Measurements from ENCODE around the gene QSOX2.

The QSOX2 gene, protein sequence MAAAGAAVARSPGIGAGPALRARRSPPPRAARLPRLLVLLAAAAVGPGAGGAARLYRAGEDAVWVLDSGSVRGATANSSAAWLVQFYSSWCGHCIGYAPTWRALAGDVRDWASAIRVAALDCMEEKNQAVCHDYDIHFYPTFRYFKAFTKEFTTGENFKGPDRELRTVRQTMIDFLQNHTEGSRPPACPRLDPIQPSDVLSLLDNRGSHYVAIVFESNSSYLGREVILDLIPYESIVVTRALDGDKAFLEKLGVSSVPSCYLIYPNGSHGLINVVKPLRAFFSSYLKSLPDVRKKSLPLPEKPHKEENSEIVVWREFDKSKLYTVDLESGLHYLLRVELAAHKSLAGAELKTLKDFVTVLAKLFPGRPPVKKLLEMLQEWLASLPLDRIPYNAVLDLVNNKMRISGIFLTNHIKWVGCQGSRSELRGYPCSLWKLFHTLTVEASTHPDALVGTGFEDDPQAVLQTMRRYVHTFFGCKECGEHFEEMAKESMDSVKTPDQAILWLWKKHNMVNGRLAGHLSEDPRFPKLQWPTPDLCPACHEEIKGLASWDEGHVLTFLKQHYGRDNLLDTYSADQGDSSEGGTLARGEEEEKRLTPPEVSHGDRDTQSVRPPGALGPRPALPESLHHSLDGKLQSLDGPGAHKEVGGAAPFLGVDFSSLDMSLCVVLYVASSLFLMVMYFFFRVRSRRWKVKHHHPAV
- total RNA-seq = 5.2 to 21.4 (median 8.3) reads per million in 17 experiments

DNA sequence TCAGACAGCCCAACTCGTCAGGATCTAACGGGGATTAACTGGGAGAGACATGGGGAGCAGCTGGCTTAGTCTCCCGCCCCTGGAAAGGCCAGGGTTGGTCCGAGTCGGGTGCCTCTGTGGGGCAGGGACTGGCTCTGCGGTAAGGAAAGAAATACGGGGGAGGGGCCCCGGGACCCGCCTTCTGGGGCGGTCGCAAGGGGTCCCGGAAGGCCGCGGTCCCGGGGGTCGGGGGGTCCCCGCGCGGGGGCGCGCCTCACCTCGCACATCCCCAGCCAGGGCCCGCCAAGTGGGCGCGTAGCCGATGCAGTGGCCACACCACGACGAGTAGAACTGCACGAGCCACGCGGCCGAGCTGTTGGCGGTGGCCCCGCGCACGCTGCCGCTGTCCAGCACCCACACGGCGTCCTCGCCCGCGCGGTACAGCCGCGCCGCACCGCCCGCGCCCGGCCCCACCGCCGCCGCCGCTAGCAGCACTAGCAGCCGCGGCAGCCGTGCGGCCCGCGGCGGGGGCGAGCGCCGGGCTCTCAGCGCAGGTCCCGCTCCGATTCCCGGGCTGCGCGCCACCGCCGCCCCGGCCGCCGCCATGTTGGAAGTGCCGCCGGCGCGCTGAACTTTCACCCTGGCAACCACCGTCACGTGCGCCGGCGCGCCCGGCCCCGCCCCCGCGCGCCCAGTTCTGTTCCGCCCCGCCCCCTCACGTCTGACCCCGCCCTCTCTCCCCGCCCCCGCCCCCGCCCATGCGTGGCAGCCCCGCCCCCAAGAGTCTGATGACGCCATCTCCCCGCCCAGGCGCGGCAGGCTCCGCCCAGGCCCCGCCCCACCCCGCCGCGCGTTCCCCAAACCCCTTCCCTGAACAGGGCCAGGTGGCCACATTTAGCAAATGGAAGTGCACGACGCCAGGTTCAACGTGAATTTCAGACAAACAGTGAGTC lies at the start of gene QSOX2:
TSS of gene QSOX2 (minus strand) at position 594 of the 932 bp plus-strand sequence. CDS start at position 585, 9 bp downstream.
- DNase-seq = peak; percentile 81 to 97 (median 90)

GRCh38 chr9:136295055-136295454 lies 49.4 kb upstream of the QSOX2 start:
- DNase-seq = no peak

GRCh38 chr9:136294437-136294836 lies 48.8 kb upstream of the QSOX2 start:
- no peak for DNase-seq

DNA sequence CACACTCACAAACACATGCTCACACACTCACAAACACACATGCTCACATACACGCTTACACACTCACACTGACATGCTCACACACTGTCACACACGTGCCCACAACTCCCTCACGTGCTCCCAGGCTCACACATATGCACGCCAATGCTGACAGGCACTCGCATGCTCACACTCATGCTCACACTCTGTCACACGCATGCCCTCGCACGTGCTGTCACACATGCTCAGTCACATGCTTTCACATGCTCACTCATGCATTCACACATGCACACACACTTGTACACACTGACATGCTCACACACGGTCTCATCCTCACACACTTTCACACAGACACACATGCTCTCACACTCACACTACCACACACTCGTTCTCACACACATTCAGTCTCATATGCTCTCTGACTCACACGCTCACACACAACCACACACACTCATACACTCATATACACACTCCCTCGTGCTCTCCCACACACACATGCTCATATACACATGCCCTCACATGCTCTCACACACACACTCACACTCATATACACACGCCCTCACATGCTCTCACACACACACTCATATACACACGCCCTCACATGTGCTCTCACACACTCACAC lies 48.0 kb upstream of the QSOX2 start:
- DNase-seq = no peak

GRCh38 chr9:136292591-136293448 lies 47.2 kb upstream of the QSOX2 start:
- DNase-seq = no peak

GRCh38 chr9:136292026-136292538 lies 46.5 kb upstream of the QSOX2 start:
- no peak for DNase-seq

DNA sequence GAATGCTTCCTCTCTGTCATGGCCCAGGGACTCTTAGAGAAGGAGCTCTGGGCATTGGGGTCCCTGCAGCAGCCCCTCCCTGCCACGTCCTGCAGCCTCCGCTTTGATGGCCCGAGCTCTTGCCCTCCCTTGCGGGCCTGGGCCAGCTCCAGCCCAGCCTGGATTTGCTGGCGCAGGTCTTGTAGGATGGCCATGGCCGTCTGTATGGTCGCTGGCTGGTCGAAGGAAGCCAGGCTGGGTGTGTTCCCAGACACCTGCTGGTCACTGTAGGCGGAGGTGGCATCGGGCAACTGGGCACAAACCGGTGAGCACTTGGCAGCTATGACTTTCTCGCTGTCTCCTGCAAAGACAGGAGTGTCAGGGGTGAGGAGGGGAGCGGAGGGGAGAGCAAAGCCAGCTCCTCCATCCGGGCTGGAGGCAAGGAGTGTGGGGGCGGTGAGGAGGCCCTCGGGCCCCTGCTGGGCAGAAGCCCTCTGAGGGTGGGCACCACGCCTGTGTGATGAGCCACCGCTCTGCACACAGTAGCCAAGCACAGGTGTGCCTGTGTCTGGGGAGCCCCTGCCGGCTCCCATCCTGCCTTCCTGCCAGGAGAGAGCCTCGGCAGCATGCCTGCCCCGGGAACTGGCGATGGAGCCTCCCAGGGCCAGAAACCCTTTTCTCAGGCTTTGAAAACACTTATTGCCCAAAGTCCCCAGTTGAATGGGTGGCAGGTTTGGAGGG lies 45.9 kb upstream of the QSOX2 start:
- no peak for DNase-seq

DNA sequence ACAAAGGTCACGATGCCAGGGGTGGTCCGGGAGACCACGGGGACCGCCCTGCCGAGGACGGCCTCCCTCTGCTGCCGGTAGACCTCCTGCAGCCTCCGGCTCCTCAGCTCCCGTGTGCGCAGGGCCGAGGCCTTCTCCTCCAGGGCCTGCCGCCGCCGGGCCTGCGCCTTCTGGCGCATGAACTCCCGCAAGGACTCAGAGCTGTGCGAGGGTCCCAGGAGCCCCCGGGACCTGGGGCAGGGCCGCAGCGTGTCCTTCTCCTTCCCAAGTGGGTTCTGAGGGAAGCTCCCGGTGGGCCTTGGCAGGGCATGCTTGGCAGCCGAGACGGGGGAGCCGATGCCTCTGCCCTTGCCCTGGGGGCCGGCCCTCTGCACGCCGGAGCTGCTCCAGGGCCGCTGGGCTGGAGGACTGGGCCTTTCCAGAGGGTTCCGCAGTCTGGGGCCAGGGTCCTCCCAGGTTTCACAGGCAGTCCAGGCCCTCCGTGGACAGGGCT lies 44.9 kb upstream of the QSOX2 start:
- no peak for DNase-seq

GRCh38 chr9:136289651-136290507 lies 44.3 kb upstream of the QSOX2 start:
- no peak for DNase-seq

GRCh38 chr9:136287960-136288753 lies 42.5 kb upstream of the QSOX2 start:
- no peak for DNase-seq

- no peak for DNase-seq
Measured at GRCh38 chr9:136286987-136287379, 41.4 kb upstream of the QSOX2 start.

DNA sequence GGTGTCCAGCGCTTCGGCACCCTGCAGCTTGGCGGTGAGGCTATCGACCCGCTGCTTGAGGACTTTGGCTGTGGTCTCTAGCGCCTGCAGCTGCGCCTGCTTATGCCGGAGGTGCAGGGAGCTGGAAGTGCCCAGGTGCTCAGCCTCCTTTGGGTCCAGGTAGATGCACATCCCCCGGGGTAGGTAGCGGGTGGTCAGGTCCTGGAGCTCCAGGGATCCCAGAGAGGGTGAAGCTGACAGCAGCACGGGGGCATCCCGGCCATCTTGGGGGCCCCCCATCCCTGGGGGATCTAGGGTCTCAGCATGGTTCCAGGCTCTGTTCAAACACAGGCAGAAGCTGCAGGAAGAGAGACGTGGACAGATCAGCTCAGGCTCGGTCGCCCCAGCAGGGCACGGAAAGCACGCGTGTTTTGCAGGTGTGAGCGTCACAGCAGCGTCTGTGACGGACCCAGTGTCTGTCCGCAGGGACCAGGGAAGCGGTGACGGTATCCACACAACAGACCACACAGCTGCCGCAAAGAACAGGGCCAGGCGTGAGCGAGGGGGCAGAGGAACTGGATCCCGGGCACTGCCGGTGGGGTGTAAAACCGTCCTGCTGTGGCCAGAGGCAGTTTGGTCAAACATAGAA lies 40.9 kb upstream of the QSOX2 start:
- DNase-seq = no peak

DNA sequence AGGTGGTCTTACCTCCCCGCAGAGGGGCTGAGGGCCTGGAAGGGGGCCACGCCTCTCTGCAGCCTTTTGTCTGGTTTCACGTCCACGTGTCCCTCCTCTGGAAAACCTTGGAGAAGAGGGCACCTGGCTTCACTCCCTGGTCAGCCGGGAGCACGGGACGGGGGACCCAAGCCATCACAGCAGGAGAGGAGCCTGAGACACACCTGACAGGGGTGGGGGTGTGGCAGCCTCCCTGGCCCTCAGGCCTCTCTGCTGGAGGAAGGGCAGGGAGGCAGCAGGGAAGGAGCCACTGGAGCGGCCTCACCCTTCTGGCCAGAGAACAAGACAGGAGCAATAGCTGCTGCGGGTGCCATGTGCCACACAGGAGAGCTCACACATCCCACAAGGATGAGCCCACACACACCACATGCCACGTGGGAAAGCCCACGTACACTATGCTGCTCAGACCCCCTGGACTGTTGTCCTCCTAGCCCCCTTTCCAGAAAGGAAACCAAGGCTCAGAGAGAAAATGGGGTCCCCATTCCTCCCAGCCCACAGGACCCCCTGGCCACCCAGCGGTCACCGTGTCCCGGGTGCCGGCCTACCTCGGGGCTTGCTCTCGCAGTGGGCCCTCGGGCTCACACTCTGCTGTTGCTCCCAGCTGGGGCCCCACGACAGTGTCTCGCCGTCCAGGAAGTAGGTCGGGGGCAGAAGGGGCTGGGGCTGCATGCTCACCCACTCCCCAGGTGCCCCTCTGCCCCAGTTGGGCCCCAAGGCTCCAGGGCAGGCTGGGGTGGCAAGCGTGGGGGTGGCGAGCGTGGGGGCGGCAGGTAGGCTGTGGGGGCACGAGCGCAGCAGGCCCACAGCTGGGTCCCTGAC lies 40.1 kb upstream of the QSOX2 start:
- no peak for DNase-seq

- DNase-seq = no peak
Measured at GRCh38 chr9:136284951-136285350, 39.3 kb upstream of the QSOX2 start.

GRCh38 chr9:136284311-136284710 lies 38.7 kb upstream of the QSOX2 start:
- no peak for DNase-seq

GRCh38 chr9:136283291-136284235 lies 38.0 kb upstream of the QSOX2 start:
- peak; percentile 77 to 88 (median 84) for DNase-seq

Data from suppressor macrophage (primary cell).